ENCODE data around the gene RALGPS1. TPM values are rescaled to one million over a fixed set of nuclear protein-coding genes. Genes with fewer than 3 reads are reported as not detected.

The RALGPS1 gene
- total RNA-seq, 1 experiment from 2014 or later = 28.5 TPM

DNA sequence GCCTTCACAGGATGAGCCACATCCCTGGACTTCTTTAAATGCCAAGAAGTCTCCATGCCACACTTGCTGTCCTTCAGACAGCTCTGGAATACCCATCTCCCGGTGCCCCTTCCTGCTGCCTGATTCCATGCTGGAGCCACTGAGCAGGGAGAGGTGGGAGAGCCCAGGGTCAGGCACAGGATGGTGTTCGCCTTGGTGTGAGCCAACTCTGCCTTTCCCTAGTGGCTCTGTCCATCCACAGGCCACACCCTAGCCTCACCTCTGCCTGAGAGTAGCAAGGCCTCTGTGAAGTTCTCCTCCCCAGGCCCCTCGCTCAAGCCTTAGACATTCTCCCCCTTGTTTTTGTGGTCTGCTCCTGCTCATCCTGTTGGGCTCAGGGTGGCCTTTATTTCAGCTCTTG is 262.0 kb downstream of the RALGPS1 start (continued):
- no peak for TF ChIP-seq ZNF121 (CRISPR knock-in tag; IDR thresholded peaks at IDR 0.05)
- TF ChIP-seq GRHL2 (CRISPR knock-in tag; IDR thresholded peaks at IDR 0.05; ENCODE audit: insufficient replicate concordance, severe bottlenecking) = no peak

DNA sequence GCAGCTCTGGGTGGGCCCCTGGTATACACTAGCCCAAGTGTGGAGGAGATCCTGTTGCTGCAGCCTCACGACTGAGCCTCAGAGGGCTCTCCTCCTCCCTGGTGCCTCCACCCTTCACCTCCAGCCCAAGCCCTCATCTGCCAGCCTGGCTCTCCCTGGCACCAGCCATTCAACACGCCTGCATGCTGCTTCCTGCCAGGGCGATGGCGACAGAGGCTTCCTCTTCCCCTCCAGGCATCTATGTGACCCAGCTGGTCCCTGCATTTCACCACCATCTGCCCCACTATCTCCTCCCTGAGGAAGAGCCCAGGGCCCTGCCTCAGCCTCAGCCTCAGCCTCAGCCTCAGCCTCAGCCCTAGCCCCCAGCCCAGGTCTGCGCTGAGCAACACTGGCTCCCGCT is 262.6 kb downstream of the RALGPS1 start:
- no peaks in the 10 kb centered on the region for H3K4me1 Mint-ChIP-seq
- ChIA-PET CTCF (no interaction called here), POLR2A (no interaction called here)
- peak; percentile 7 for DNase-seq (ENCODE audit: low spot score)
- H3K27ac Mint-ChIP-seq = no peak overlapping the region
- ATAC-seq = no peak
- no peak overlapping the region for H3K4me3 Mint-ChIP-seq
- H3K36me3 Mint-ChIP-seq = no peaks in the 10 kb centered on the region
- H3K27me3 Mint-ChIP-seq (ENCODE audit: low read depth) = no peaks in the 10 kb centered on the region; the same call in 1 of the 2 replicates
- TF ChIP-seq GRHL2 (CRISPR knock-in tag; IDR thresholded peaks at IDR 0.05; ENCODE audit: insufficient replicate concordance, severe bottlenecking) = no peak
- TF ChIP-seq ZBTB21 (CRISPR knock-in tag; IDR thresholded peaks at IDR 0.05; ENCODE audit: borderline replicate concordance) = no peak
- no peak for TF ChIP-seq GABPB1 (CRISPR knock-in tag; IDR thresholded peaks at IDR 0.05)
- no peak for TF ChIP-seq RORB (CRISPR knock-in tag; IDR thresholded peaks at IDR 0.05)
- no peak for TF ChIP-seq ZBTB43 (CRISPR knock-in tag; IDR thresholded peaks at IDR 0.05)
- TF ChIP-seq ZNF232 (CRISPR knock-in tag; IDR thresholded peaks at IDR 0.05) = no peak
- no peak for TF ChIP-seq NR3C1 (CRISPR knock-in tag; conservative IDR thresholded peaks at IDR 0.05; ENCODE audit: low read depth)
- TF ChIP-seq, protein P1, sequence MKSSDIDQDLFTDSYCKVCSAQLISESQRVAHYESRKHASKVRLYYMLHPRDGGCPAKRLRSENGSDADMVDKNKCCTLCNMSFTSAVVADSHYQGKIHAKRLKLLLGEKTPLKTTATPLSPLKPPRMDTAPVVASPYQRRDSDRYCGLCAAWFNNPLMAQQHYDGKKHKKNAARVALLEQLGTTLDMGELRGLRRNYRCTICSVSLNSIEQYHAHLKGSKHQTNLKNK (CRISPR knock-in tag; IDR thresholded peaks at IDR 0.05) = no peak
- TF ChIP-seq, protein P2, sequence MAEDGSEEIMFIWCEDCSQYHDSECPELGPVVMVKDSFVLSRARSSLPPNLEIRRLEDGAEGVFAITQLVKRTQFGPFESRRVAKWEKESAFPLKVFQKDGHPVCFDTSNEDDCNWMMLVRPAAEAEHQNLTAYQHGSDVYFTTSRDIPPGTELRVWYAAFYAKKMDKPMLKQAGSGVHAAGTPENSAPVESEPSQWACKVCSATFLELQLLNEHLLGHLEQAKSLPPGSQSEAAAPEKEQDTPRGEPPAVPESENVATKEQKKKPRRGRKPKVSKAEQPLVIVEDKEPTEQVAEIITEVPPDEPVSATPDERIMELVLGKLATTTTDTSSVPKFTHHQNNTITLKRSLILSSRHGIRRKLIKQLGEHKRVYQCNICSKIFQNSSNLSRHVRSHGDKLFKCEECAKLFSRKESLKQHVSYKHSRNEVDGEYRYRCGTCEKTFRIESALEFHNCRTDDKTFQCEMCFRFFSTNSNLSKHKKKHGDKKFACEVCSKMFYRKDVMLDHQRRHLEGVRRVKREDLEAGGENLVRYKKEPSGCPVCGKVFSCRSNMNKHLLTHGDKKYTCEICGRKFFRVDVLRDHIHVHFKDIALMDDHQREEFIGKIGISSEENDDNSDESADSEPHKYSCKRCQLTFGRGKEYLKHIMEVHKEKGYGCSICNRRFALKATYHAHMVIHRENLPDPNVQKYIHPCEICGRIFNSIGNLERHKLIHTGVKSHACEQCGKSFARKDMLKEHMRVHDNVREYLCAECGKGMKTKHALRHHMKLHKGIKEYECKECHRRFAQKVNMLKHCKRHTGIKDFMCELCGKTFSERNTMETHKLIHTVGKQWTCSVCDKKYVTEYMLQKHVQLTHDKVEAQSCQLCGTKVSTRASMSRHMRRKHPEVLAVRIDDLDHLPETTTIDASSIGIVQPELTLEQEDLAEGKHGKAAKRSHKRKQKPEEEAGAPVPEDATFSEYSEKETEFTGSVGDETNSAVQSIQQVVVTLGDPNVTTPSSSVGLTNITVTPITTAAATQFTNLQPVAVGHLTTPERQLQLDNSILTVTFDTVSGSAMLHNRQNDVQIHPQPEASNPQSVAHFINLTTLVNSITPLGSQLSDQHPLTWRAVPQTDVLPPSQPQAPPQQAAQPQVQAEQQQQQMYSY (CRISPR knock-in tag; IDR thresholded peaks at IDR 0.05) = no peak
- no peak for TF ChIP-seq FOXK1 (CRISPR knock-in tag; IDR thresholded peaks at IDR 0.05)
- TF ChIP-seq, protein P3, sequence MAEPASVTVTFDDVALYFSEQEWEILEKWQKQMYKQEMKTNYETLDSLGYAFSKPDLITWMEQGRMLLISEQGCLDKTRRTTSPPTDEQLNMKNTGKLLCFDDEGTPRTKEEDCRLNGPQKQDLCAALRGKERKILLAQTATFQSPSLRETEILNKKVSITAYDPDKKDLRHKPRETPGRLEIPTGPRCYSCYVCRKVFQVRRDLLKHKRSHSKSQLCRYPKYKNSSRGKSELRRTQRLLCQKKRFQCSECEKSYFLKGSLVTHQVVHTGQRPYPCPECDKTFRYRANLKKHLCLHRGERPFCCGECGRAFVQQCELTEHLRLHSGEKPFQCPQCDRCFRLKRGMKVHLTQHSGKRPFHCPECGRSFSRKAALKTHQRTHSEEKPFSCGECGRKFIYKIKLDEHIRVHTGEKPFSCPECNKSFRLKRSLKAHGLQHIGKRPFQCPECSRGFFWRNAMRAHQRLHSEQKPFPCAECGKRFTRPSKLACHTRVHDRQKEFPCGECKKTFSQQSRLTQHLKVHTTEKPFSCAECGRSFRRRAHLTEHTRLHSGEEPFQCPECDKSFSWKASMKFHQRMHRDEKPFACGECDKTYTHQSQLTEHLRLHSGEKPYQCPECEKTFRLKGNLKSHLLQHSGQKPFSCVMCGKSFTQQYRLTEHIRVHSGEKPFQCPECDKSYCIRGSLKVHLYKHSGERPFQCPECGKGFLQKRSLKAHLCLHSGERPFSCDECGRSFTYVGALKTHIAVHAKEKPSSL (CRISPR knock-in tag; conservative IDR thresholded peaks at IDR 0.05) = no peak
- TF ChIP-seq, protein P4, sequence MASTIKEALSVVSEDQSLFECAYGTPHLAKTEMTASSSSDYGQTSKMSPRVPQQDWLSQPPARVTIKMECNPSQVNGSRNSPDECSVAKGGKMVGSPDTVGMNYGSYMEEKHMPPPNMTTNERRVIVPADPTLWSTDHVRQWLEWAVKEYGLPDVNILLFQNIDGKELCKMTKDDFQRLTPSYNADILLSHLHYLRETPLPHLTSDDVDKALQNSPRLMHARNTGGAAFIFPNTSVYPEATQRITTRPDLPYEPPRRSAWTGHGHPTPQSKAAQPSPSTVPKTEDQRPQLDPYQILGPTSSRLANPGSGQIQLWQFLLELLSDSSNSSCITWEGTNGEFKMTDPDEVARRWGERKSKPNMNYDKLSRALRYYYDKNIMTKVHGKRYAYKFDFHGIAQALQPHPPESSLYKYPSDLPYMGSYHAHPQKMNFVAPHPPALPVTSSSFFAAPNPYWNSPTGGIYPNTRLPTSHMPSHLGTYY (CRISPR knock-in tag; IDR thresholded peaks at IDR 0.05) = no peak
- TF ChIP-seq, protein P5, sequence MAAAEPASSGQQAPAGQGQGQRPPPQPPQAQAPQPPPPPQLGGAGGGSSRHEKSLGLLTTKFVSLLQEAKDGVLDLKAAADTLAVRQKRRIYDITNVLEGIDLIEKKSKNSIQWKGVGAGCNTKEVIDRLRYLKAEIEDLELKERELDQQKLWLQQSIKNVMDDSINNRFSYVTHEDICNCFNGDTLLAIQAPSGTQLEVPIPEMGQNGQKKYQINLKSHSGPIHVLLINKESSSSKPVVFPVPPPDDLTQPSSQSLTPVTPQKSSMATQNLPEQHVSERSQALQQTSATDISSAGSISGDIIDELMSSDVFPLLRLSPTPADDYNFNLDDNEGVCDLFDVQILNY (CRISPR knock-in tag; IDR thresholded peaks at IDR 0.05) = no peak
- no peak for TF ChIP-seq RELA (CRISPR knock-in tag; IDR thresholded peaks at IDR 0.05; ENCODE audit: borderline replicate concordance)
- no peak for TF ChIP-seq ETV6 (CRISPR knock-in tag; IDR thresholded peaks at IDR 0.05)
- H3K9me3 Mint-ChIP-seq = no peaks in the 10 kb centered on the region
